IPS-18a (cell line): ENCODE data around the gene GDPD3.

Source experiments
- H3K27ac ChIP-seq: one replicate; pipeline ENCODE4 v1.5.1; 2013; ENCODE audit warnings: low read length
- H3K27me3 ChIP-seq: one replicate; pipeline ENCODE4 v1.6.1; 2013; ENCODE audit warnings: mild to moderate bottlenecking, low read length; ENCODE audit not compliant: control insufficient read depth, insufficient read depth
- H3K36me3 ChIP-seq: one replicate; pipeline ENCODE4 v1.6.1; 2013; ENCODE audit warnings: low read depth, low read length; ENCODE audit not compliant: control insufficient read depth
- H3K4me1 ChIP-seq: one replicate; pipeline ENCODE4 v1.6.1; 2013; ENCODE audit warnings: low read depth, low read length; ENCODE audit not compliant: control insufficient read depth
- H3K4me3 ChIP-seq: one replicate; pipeline ENCODE4 v1.5.1; 2013; ENCODE audit warnings: low read length
- H3K9ac ChIP-seq: one replicate; pipeline ENCODE4 v1.6.1; 2013; ENCODE audit warnings: mild to moderate bottlenecking, low read length, moderate library complexity
- H3K9me3 ChIP-seq: one replicate; pipeline ENCODE4 v1.6.1; 2013; ENCODE audit warnings: low read depth, low read length; ENCODE audit not compliant: control insufficient read depth

The GDPD3 gene

GRCh38 chr16:30110661-30111060, 2.7 kb downstream of the GDPD3 start:
- H3K27ac ChIP-seq, result no peak overlapping the region
- H3K36me3 ChIP-seq, result peaks cover 3% of the 10 kb centered on the region
- H3K9ac ChIP-seq, result no peak overlapping the region
- H3K27me3 ChIP-seq, result no peaks in the 10 kb centered on the region
- H3K4me1 ChIP-seq, result no peaks in the 10 kb centered on the region
- no peaks in the 10 kb centered on the region for H3K9me3 ChIP-seq
- H3K4me3 ChIP-seq, result no peak overlapping the region

- H3K27me3 ChIP-seq, result no peaks in the 10 kb centered on the region
- H3K36me3 ChIP-seq, result peaks cover 7% of the 10 kb centered on the region
- no peaks in the 10 kb centered on the region for H3K4me1 ChIP-seq
- H3K9ac ChIP-seq, result no peak overlapping the region
- H3K27ac ChIP-seq, result no peak overlapping the region
- no peak overlapping the region for H3K4me3 ChIP-seq
- H3K9me3 ChIP-seq, result no peaks in the 10 kb centered on the region
Observed at GRCh38 chr16:30108059-30108850, 5.1 kb downstream of the GDPD3 start.

GRCh38 chr16:30104492-30104891, 8.8 kb downstream of the GDPD3 start:
- peaks cover 7% of the 10 kb centered on the region for H3K36me3 ChIP-seq
- no peaks in the 10 kb centered on the region for H3K4me1 ChIP-seq
- no peak overlapping the region for H3K27ac ChIP-seq
- H3K27me3 ChIP-seq, result no peaks in the 10 kb centered on the region
- no peak overlapping the region for H3K9ac ChIP-seq
- H3K9me3 ChIP-seq, result no peaks in the 10 kb centered on the region
- H3K4me3 ChIP-seq, result no peak overlapping the region

DNA sequence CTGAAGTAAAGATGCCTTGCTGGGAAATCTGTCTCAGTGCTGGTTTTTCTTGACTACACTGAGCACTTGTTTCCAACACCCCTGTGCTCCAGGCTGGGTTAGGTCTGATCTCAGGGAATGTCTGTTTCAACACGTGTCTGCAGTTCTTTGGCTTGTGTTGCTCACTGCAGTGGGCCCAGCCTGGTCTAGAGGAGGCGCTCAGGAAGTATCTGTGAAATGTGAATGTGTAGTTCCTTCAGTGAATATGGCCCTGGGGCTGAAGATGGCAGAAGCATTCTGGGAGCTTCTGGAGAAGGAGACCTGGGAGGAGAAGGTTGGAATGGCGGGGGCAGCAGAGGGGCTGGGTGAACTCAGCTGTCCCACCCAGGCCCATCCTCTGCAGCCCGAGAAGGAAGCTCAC, 9.2 kb downstream of the GDPD3 start:
- no peaks in the 10 kb centered on the region for H3K4me1 ChIP-seq
- no peaks in the 10 kb centered on the region for H3K9me3 ChIP-seq
- H3K27ac ChIP-seq, result no peak overlapping the region
- no peak overlapping the region for H3K4me3 ChIP-seq
- H3K27me3 ChIP-seq, result no peaks in the 10 kb centered on the region
- peaks cover 7% of the 10 kb centered on the region for H3K36me3 ChIP-seq
- no peak overlapping the region for H3K9ac ChIP-seq

GRCh38 chr16:30096862-30097563, 16.3 kb downstream of the GDPD3 start:
- Histone ChIP-seq H3K4me3 (peak overlapping the region; percentile 52), H3K27ac (no peak overlapping the region)

GRCh38 chr16:30096105-30096861, 17.1 kb downstream of the GDPD3 start, which contains the start of gene YPEL3:
Gene YPEL3, minus strand, starts transcription at chr16:30096213. Its CDS starts 731 bp downstream, at chr16:30095482.
- Histone ChIP-seq H3K27me3 (no peaks in the 10 kb centered on the region), H3K4me1 (peaks cover 5% of the 10 kb centered on the region), H3K36me3 (no peaks in the 10 kb centered on the region), H3K9me3 (peaks cover 12% of the 10 kb centered on the region), H3K4me3 (peak within 1 kb of the TSS; percentile 52), H3K27ac (peak within 1 kb of the TSS; percentile 76), H3K9ac (peak within 1 kb of the TSS; percentile 70)

More at GRCh38 chr16:30096862-30097563, 16.3 kb downstream of the GDPD3 start:
- Histone ChIP-seq H3K36me3 (no peaks in the 10 kb centered on the region), H3K9me3 (peaks cover 12% of the 10 kb centered on the region), H3K9ac (peak overlapping the region; percentile 70), H3K4me1 (peaks cover 5% of the 10 kb centered on the region), H3K27me3 (no peaks in the 10 kb centered on the region)

GRCh38 chr16:30095166-30096078, 17.9 kb downstream of the GDPD3 start:
- Histone ChIP-seq H3K4me3 (peak overlapping the region; percentile 52), H3K9me3 (peaks cover 12% of the 10 kb centered on the region), H3K9ac (peak overlapping the region; percentile 48), H3K36me3 (no peaks in the 10 kb centered on the region), H3K27ac (no peak overlapping the region), H3K27me3 (no peaks in the 10 kb centered on the region), H3K4me1 (peaks cover 5% of the 10 kb centered on the region)

DNA sequence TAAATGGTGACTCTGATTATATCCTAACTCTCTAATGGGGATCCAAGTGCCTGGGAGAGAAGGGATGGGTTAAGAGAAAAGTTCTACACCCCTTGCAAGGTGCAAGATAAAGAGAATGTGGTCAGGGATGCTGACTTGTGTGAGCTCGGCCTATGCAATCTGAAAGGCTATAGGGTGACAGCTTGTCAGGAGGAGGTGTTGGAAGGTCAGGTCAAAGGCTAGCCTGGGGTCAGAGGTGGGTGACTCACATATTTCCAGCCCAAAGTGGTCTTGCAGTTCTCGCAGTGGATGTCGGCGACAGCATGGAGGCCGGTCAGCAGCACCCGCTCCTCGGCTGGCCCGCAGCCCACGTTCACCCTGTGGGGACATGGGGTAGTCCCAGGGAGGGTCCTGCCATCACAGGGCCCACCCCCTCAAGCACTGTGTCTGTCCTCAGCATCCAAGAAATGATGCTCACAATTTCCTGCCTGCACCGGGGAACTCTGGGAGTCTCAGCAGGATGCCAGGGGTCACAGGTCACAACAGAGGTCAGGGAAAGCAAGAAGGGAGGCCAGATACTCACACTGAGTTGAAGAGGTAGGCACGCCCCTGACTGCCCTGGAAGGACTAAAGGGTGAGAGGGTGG, 18.7 kb downstream of the GDPD3 start:
- Histone ChIP-seq H3K4me3 (no peak overlapping the region), H3K36me3 (no peaks in the 10 kb centered on the region), H3K27me3 (no peaks in the 10 kb centered on the region), H3K27ac (no peak overlapping the region), H3K9ac (no peak overlapping the region), H3K9me3 (peaks cover 12% of the 10 kb centered on the region), H3K4me1 (peaks cover 5% of the 10 kb centered on the region)

GRCh38 chr16:30092373-30093010, 20.8 kb downstream of the GDPD3 start:
- H3K36me3 ChIP-seq, result no peaks in the 10 kb centered on the region
- H3K4me1 ChIP-seq, result peaks cover 5% of the 10 kb centered on the region
- peaks cover 7% of the 10 kb centered on the region for H3K9me3 ChIP-seq
- peak overlapping the region; percentile 86 for H3K9ac ChIP-seq
- H3K27ac ChIP-seq, result peak overlapping the region; percentile 62
- no peaks in the 10 kb centered on the region for H3K27me3 ChIP-seq
- peak overlapping the region; percentile 85 for H3K4me3 ChIP-seq
